OCI-LY7 (cell line): ENCODE data around the gene BAX.
"Not testable (repeated sequence)": the region's sequence is repeated elsewhere in the genome, so short reads cannot be mapped to it uniquely, and the experiment has no call there.

Experiments used
- EZH2phosphoT487 ChIP-seq: fragments of 200-600 bp; sonication (generic); IDR thresholded peaks from 2 replicates; pipeline ENCODE4 v1.6.1; 2018; ENCODE audit warnings: low read depth, borderline replicate concordance, mild to moderate bottlenecking, mixed run types, antibody characterized with exemption, low read length, moderate library complexity, mixed read lengths
- TF ChIP-seq, protein P1 (sequence below): fragments of 200-600 bp; sonication (generic); conservative IDR thresholded peaks from 2 replicates; pipeline ENCODE4 v1.5.1; 2014; ENCODE audit warnings: mild to moderate bottlenecking, antibody characterized with exemption, low read length, moderate library complexity, mixed read lengths

GRCh38 chr19:48925890-48926289 is 28.8 kb upstream of the BAX start:
- TF ChIP-seq, protein P1, sequence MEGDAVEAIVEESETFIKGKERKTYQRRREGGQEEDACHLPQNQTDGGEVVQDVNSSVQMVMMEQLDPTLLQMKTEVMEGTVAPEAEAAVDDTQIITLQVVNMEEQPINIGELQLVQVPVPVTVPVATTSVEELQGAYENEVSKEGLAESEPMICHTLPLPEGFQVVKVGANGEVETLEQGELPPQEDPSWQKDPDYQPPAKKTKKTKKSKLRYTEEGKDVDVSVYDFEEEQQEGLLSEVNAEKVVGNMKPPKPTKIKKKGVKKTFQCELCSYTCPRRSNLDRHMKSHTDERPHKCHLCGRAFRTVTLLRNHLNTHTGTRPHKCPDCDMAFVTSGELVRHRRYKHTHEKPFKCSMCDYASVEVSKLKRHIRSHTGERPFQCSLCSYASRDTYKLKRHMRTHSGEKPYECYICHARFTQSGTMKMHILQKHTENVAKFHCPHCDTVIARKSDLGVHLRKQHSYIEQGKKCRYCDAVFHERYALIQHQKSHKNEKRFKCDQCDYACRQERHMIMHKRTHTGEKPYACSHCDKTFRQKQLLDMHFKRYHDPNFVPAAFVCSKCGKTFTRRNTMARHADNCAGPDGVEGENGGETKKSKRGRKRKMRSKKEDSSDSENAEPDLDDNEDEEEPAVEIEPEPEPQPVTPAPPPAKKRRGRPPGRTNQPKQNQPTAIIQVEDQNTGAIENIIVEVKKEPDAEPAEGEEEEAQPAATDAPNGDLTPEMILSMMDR = not testable (repeated sequence)
- TF ChIP-seq EZH2phosphoT487 = not testable (repeated sequence)
